Stimulated activated naive CD8-positive, alpha-beta T cell treated with anti-CD3 and anti-CD28 coated beads, Interleukin-15, amount 100 ng/mL, for 72 hours (primary cell): Measurements from ENCODE around the gene ZBP1.

ENCODE experiments used
- ATAC-seq: fragments of 150-1000 bp; cut with Tn5 transposase; 2 replicates; pipeline ENCODE4 v1.10.0; 2021; ENCODE audit warnings: mild to moderate bottlenecking, moderate library complexity
- DNase-seq, 2 donors: peaks; one replicate each; pipeline ENCODE4 v3.0.0; 2021 to 2022
- H3K27ac Mint-ChIP-seq, 2 donors: one replicate each; pipeline ENCODE4 v1.8.0; 2022; ENCODE audit warnings: mild to moderate bottlenecking in 2 of 2, mixed read lengths in 2 of 2, moderate library complexity in 2 of 2
- H3K27me3 Mint-ChIP-seq: one replicate; pipeline ENCODE4 v1.8.0; 2022; ENCODE audit warnings: mixed read lengths
- H3K4me1 Mint-ChIP-seq: one replicate; pipeline ENCODE4 v1.8.0; 2022; ENCODE audit warnings: mild to moderate bottlenecking, mixed read lengths
- H3K4me3 Mint-ChIP-seq, 2 donors: one replicate each; pipeline ENCODE4 v1.8.0; 2022; ENCODE audit warnings: mild to moderate bottlenecking in 2 of 2, mixed read lengths in 2 of 2, moderate library complexity in 1 of 2
- H3K9me3 Mint-ChIP-seq, 2 donors: one replicate each; pipeline ENCODE4 v1.8.0; 2022; ENCODE audit warnings: mixed read lengths in 2 of 2

ZBP1 gene

GRCh38 chr20:57582432-57583288 lies 37.6 kb downstream of the ZBP1 start:
- DNase-seq (no peak), ATAC-seq (peak; percentile 31)
- no peaks in the 10 kb centered on the region for H3K9me3 Mint-ChIP-seq
- H3K4me1 Mint-ChIP-seq, result no peaks in the 10 kb centered on the region
- peaks cover 69% of the 10 kb centered on the region for H3K27me3 Mint-ChIP-seq
- no peak overlapping the region for H3K27ac Mint-ChIP-seq
- H3K4me3 Mint-ChIP-seq, result no peak overlapping the region

GRCh38 chr20:57582029-57582378 lies 38.2 kb downstream of the ZBP1 start:
- Mint-ChIP-seq H3K27ac (no peak overlapping the region), H3K27me3 (peaks cover 69% of the 10 kb centered on the region), H3K9me3 (no peaks in the 10 kb centered on the region), H3K4me3 (no peak overlapping the region), H3K4me1 (no peaks in the 10 kb centered on the region)
- ATAC-seq (no peak), DNase-seq (no peak)

- Mint-ChIP-seq H3K4me3 (no peak overlapping the region), H3K27ac (no peak overlapping the region), H3K4me1 (no peaks in the 10 kb centered on the region), H3K27me3 (peaks cover 69% of the 10 kb centered on the region), H3K9me3 (no peaks in the 10 kb centered on the region)
- ATAC-seq (no peak), DNase-seq (no peak)
These were observed 38.8 kb downstream of the ZBP1 start for GRCh38 chr20:57581202-57582028.

GRCh38 chr20:57580478-57581201 lies 39.6 kb downstream of the ZBP1 start:
- no peak for ATAC-seq
- no peak overlapping the region for H3K4me3 Mint-ChIP-seq
- no peaks in the 10 kb centered on the region for H3K4me1 Mint-ChIP-seq
- H3K27ac Mint-ChIP-seq, result no peak overlapping the region
- no peaks in the 10 kb centered on the region for H3K9me3 Mint-ChIP-seq
- H3K27me3 Mint-ChIP-seq, result peaks cover 64% of the 10 kb centered on the region
- DNase-seq, result no peak

- H3K4me3 Mint-ChIP-seq, result no peak overlapping the region
- peaks cover 57% of the 10 kb centered on the region for H3K27me3 Mint-ChIP-seq
- ATAC-seq, result no peak
- H3K27ac Mint-ChIP-seq, result no peak overlapping the region
- no peaks in the 10 kb centered on the region for H3K9me3 Mint-ChIP-seq
- no peak for DNase-seq
- no peaks in the 10 kb centered on the region for H3K4me1 Mint-ChIP-seq
These were observed 40.3 kb downstream of the ZBP1 start for GRCh38 chr20:57579898-57580447.

GRCh38 chr20:57579331-57579897 lies 40.8 kb downstream of the ZBP1 start:
- no peak overlapping the region for H3K27ac Mint-ChIP-seq

GRCh38 chr20:57578476-57579165 lies 41.6 kb downstream of the ZBP1 start:
- DNase-seq (no peak), ATAC-seq (no peak)
- no peaks in the 10 kb centered on the region for H3K4me1 Mint-ChIP-seq
- H3K4me3 Mint-ChIP-seq, result no peak overlapping the region
- H3K9me3 Mint-ChIP-seq, result no peaks in the 10 kb centered on the region
- H3K27ac Mint-ChIP-seq, result no peak overlapping the region
- peaks cover 44% of the 10 kb centered on the region for H3K27me3 Mint-ChIP-seq

More at GRCh38 chr20:57579331-57579897, 40.8 kb downstream of the ZBP1 start:
- Mint-ChIP-seq H3K9me3 (no peaks in the 10 kb centered on the region), H3K4me1 (no peaks in the 10 kb centered on the region), H3K27me3 (peaks cover 52% of the 10 kb centered on the region), H3K4me3 (no peak overlapping the region)
- DNase-seq (no peak), ATAC-seq (no peak)

- H3K27ac Mint-ChIP-seq, result no peak overlapping the region
- peaks cover 39% of the 10 kb centered on the region for H3K27me3 Mint-ChIP-seq
- no peaks in the 10 kb centered on the region for H3K4me1 Mint-ChIP-seq
- DNase-seq (no peak), ATAC-seq (no peak)
- H3K9me3 Mint-ChIP-seq, result no peaks in the 10 kb centered on the region
- no peak overlapping the region for H3K4me3 Mint-ChIP-seq
These were observed 42.3 kb downstream of the ZBP1 start for GRCh38 chr20:57577679-57578475.

- Mint-ChIP-seq H3K27me3 (peaks cover 34% of the 10 kb centered on the region), H3K4me1 (no peaks in the 10 kb centered on the region), H3K4me3 (no peak overlapping the region), H3K9me3 (no peaks in the 10 kb centered on the region), H3K27ac (no peak overlapping the region)
- no peak for ATAC-seq
- DNase-seq, result no peak
These were observed 43.3 kb downstream of the ZBP1 start for GRCh38 chr20:57576617-57577550.

- no peaks in the 10 kb centered on the region for H3K9me3 Mint-ChIP-seq
- H3K4me3 Mint-ChIP-seq, result no peak overlapping the region
- peaks cover 25% of the 10 kb centered on the region for H3K27me3 Mint-ChIP-seq
- H3K27ac Mint-ChIP-seq, result no peak overlapping the region
- DNase-seq (no peak), ATAC-seq (no peak)
- no peaks in the 10 kb centered on the region for H3K4me1 Mint-ChIP-seq
These were observed 44.2 kb downstream of the ZBP1 start for GRCh38 chr20:57576002-57576401.

GRCh38 chr20:57574954-57575353 lies 45.3 kb downstream of the ZBP1 start:
- Mint-ChIP-seq H3K4me3 (no peak overlapping the region), H3K27me3 (peaks cover 17% of the 10 kb centered on the region)
- ATAC-seq, result no peak

GRCh38 chr20:57573894-57574293 lies 46.3 kb downstream of the ZBP1 start:
- ATAC-seq, result no peak
- Mint-ChIP-seq H3K4me1 (no peaks in the 10 kb centered on the region), H3K9me3 (no peaks in the 10 kb centered on the region), H3K4me3 (no peak overlapping the region), H3K27ac (no peak overlapping the region), H3K27me3 (peaks cover 20% of the 10 kb centered on the region)
- no peak for DNase-seq

More at GRCh38 chr20:57574954-57575353, 45.3 kb downstream of the ZBP1 start:
- Mint-ChIP-seq H3K4me1 (no peaks in the 10 kb centered on the region), H3K27ac (no peak overlapping the region), H3K9me3 (no peaks in the 10 kb centered on the region)
- no peak for DNase-seq

GRCh38 chr20:57573242-57573641 lies 47.0 kb downstream of the ZBP1 start:
- H3K27ac Mint-ChIP-seq, result no peak overlapping the region
- no peak overlapping the region for H3K4me3 Mint-ChIP-seq
- no peak for ATAC-seq
- peaks cover 27% of the 10 kb centered on the region for H3K27me3 Mint-ChIP-seq
- no peaks in the 10 kb centered on the region for H3K9me3 Mint-ChIP-seq
- no peak for DNase-seq
- H3K4me1 Mint-ChIP-seq, result no peaks in the 10 kb centered on the region
